Measurements from ENCODE around the gene SVEP1. TPM values are rescaled to one million over a fixed set of nuclear protein-coding genes. Genes with fewer than 3 reads are reported as not detected.

The SVEP1 gene
- polyA plus RNA-seq = 0.28 and 0.65 TPM in 2 replicates

GRCh38 chr9:110579034-110579861 is at the start of gene SVEP1:
Gene SVEP1, minus strand, starts transcription at chr9:110579741. Its CDS starts 198 bp downstream, at chr9:110579543.

GRCh38 chr9:110337727-110338126 is 241.8 kb downstream of the SVEP1 start, which contains the start of gene TXNDC8:
Gene TXNDC8, minus strand, starts transcription at chr9:110337863.

Other genes starting within 250 kb of the SVEP1 start
- not detected in 2 replicates for gene TXNDC8, start 241.9 kb downstream of the SVEP1 start, polyA plus RNA-seq
- gene MUSK, start 89.0 kb upstream of the SVEP1 start, polyA plus RNA-seq = not detected in 2 replicates

Data from Purkinje cell (primary cell).